NCI-H2171 (cell line): ENCODE results near the gene PSTK.
A peak's percentile ranks its signal among the peaks of the same experiment; 100 is the strongest.

Source experiments
- DNase-seq: peaks from one replicate; lab custom pipeline; 2025; lab: John Stamatoyannopoulos, UW

PSTK gene

GRCh38 chr10:122992031-122992585 is 11.9 kb downstream of the PSTK start:
- no peak for DNase-seq

- no peak for DNase-seq
These were observed 13.7 kb downstream of the PSTK start for GRCh38 chr10:122993797-122994336.

GRCh38 chr10:122995936-122996335 is 15.7 kb downstream of the PSTK start:
- DNase-seq: no peak

DNA sequence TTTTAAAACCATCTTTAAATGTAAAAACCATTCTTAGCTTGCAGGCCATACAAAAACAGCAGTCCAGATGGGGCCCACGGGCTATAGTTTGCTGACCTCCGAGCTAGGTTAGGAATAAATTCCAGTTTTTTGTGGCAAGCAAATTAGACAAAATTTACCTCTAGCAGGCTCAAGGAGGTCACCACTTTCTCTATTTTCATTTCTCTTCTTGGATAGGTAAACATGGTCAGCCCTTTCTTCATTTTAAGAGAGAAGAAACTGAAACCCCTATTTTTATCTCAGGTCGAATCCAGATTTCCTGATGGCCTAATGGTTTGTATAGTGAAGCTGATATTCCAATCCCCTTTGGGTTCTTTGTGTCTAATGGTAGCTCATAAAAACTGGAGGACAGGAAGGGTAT is 17.7 kb downstream of the PSTK start:
- DNase-seq: no peak

DNA sequence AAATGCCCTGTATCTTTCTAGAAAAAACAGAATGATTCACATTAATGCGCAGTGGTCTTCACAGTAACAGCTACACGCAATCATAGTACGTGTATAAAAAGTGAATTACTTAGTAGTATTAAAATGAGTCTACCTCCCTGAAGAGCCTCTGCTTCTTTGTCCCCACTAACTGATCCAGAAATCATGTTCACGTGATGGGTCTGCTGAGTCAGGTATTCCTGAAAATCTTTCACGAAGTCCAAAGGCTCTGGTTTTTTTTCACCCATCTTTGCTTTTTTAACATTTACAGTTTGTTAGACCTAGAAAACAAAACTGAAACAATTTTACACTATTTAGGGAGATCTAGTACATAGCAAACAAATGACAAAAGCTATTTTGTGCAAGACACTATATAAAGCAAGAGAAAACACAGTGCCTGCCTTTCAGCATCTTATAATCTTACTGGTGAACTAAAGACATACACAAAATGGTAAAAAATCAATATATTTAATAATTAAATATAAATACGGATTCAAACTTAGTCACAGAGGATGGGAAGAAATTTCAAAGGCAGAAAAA is 18.2 kb downstream of the PSTK start:
- no peak for DNase-seq

DNA sequence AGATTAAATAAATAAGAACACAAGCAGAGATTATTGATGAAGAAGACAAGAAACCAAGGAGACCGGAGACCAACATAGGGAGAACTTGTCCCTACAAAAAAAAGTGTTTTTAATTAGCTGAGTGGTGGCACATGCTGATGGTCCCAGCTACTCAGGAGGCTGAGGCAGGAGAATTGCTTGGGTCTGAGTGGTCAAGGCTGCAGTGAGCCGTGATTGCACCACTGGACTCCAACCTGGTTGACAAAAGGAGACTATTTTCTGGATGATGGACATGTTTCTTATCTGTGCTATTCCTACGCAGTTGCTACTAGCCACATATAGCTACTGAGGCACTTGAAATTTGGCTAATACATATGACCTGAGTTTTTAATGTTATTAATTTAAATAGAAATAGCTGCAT is 18.7 kb downstream of the PSTK start:
- no peak for DNase-seq

- no peak for DNase-seq
These were observed 19.1 kb downstream of the PSTK start for GRCh38 chr10:122999347-122999746.

- DNase-seq: no peak
These were observed 20.0 kb downstream of the PSTK start for GRCh38 chr10:123000155-123000554.

- DNase-seq: no peak
These were observed 21.2 kb downstream of the PSTK start for GRCh38 chr10:123001370-123001769.

DNA sequence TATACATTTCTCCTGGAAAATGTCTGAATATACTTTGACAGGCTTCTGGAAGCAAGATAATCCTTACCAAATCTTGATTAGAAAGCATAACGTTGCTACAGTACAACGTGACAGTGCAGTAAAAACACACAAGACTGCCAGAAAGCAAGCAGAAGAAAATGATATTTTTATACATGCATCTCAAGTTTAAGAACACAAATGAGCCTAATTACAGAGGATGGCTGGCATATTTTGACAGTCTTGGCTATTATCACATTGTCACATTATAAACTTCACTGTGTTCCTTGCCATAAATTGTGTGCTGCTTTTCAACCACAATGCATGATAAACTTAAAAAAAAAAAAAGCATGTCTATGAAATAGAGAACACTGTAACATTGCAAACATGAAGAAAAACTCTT is 24.1 kb downstream of the PSTK start:
- no peak for DNase-seq

DNA sequence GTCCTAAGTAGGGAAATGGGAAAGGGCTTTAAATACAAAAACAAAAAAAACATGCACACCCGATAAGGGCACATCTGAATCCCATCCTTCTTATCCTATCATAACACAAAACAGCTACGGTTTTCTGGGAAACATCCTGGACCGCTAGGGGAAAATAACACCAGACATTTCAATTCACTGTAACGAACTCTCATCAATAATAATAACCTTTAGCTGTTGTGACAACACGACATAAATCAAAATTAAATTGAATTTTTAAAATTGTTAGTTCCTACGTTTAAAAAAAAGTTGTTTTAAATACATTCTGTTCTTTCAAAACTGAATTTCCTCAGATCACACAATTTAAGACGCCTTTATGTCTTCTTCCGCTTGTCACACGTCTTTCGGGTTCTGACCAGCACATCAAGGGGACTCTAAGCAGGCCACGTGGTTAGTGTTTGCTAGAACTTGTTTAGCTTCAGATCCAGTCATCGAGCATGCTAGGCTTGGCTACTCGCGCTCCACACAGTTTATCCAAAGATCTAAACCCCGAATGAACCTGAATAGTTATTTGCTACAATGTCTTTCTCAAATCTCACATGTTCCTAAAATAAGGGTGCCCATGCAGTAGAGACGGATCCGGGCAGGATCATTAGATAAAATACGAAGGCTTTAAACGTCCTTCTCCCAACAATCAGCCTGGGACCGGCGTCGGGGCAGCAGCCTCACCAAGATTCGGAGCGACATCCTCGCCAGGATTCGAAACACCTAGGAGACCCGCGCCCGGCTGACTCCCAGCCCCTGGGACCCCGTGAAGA is 27.6 kb downstream of the PSTK start:
- no peak for DNase-seq

DNA sequence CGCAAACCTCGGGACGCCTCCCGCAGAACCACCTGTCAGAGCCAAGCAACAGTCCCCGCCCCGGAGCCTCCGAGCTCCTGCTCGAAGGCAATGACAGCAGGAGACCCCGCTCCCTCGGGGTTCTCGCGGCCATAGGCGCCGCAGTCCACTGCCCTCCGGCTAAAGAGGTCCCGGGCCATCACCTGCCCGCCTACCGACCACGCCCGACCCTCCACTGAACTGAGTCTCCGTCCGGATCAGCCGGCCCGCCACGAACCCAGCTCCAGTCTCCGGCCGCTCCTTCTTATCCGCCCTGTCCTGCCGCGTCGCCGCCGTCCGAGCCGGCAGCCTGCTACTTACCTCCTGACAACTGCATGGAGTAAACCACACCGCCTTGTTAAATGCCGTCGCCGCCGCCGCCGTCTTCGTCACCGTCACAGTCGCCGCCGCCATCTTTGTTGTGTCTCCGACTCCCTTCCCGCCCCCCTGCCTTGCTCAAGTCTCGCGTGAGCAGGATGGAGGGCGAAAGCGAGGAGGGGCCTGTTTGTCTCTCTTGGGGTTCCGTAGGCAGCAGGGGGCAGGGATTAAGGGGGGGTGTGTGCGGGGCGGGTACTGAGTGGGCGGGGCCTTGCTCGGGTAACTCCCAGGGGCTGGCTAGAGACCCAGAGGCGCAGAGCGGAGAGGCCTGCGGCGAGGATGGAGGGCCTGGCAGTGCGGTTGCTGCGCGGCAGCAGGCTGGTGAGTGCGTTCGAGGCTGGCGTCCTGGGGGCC is 28.3 kb downstream of the PSTK start, which contains the start of the genes ACADSB and IKZF5:
Gene ACADSB (plus strand): TSS at position 652 of the 750 bp plus-strand sequence. CDS start 24 bp downstream, at position 676.
Gene IKZF5 (minus strand): TSS at position 441 of the 750 bp plus-strand sequence. CDS start 10,170 bp downstream, outside the sequence.
- DNase-seq: peak; percentile 89

- DNase-seq: no peak
These were observed 29.1 kb downstream of the PSTK start for GRCh38 chr10:123009105-123009820.

GRCh38 chr10:123011987-123012386 is 31.8 kb downstream of the PSTK start:
- no peak for DNase-seq

GRCh38 chr10:123013456-123014419 is 33.5 kb downstream of the PSTK start:
- DNase-seq: no peak

DNA sequence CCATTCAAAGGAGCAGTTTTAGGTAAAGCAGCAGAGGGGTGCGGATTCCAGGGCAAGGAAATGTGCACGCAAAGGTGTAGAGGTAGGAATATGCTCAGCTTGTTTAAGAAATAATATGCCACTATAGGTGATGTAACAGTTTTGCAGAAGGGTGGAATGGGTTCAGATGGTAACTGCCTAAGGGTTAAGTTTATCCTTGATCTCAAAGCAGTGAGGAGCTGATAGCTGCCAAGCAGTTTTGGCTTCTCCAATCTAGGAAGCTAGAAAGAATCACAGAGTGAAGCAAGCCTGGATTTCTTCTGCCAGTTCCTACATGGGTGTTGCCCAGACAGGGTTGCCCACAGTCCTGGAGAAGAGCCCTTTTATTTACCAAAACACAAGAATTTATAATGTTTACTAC is 34.6 kb downstream of the PSTK start:
- DNase-seq: no peak

DNA sequence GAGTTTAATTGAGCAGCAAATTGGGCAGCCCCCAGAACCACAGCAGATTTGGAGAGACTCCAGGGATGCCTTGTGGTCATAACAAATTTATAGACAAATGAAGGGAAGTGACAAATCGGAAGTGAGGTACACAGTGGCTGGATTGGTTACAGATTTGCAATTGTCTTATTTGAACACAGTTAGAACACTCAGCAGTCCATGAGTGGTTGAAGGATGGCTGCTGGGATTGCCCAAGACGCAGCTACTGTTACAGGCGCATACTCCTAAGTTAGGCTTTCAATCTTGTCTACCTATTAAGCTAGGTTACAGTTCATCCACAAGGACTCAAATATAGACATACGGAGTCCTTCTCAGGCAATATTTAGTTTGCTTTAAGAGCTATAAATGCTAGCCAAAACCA is 36.0 kb downstream of the PSTK start:
- no peak for DNase-seq

DNA sequence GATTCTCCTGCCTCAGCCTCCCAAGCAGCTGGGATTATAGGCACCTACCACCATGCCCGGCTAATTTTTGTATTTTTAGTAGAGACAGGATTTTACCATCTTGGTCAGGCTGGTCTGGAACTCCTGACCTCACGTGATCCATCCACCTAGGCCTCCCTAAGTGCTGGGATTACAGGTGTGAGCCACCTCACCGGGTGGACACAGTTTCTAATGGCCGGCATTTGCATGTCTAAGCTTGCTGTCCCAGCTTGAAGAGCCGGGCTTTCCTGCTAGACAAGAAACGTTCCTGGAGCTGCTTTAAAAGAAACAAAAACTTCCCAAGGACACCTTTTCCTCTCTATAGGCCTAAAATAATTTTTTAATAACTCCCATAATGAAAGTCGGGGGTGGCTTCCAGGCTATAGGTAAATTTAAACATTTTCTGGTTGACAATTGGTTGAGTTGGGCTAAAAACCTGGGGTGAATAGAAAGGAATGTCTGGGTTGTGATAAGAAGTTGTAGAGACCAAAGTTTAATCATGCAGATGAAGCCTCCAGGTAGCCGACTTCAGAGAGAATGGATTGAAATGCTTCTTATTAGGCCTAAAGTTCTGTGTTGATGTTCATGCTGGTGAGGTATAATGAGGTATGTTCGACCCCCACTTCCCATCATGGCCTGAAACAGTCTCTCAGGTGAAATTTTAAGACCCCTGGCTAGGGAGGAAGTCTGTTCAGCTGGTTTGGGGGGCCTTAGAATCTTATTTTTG is 37.4 kb downstream of the PSTK start:
- DNase-seq: no peak

GRCh38 chr10:123018531-123018930 is 38.3 kb downstream of the PSTK start:
- no peak for DNase-seq

DNA sequence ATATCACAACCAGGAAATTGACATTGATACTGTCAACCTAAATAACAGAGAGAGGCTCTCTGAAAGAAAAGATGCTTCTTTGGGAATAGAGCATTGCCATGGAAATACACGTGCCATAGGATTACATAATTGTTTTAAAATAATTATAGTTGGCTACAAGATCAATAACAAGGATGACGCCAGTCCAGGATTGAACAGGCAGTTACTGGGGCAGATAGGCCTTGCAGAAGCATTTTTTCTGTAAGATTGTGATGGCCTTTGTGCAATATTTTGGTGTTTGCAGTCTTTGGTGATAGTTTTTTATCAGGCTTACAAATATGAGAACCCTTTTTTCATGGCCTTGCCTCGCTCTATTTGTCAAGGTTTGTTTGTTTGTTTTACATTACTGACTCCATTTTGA is 39.1 kb downstream of the PSTK start:
- DNase-seq: no peak
